Mucosa of gallbladder (tissue), 1 donor: Measurements from ENCODE around the gene TSPAN11. TPM values are rescaled to one million over a fixed set of nuclear protein-coding genes. Genes with fewer than 3 reads are reported as not detected.

Experiments
- DNase-seq: peaks from one replicate; pipeline ENCODE4 v3.0.0-alpha.2; 2020; ENCODE audit warnings: low spot score
- total RNA-seq: library from RNA; stranded (reverse); gene quantifications from one replicate; pipeline ENCODE4 v1.2.1, GENCODE V29; 2021
- donor health status: DM: no; HTN: no; CAD: no.

Gene TSPAN11
- total RNA-seq, 1 donor from 2014 or later = 6.7 TPM

DNA sequence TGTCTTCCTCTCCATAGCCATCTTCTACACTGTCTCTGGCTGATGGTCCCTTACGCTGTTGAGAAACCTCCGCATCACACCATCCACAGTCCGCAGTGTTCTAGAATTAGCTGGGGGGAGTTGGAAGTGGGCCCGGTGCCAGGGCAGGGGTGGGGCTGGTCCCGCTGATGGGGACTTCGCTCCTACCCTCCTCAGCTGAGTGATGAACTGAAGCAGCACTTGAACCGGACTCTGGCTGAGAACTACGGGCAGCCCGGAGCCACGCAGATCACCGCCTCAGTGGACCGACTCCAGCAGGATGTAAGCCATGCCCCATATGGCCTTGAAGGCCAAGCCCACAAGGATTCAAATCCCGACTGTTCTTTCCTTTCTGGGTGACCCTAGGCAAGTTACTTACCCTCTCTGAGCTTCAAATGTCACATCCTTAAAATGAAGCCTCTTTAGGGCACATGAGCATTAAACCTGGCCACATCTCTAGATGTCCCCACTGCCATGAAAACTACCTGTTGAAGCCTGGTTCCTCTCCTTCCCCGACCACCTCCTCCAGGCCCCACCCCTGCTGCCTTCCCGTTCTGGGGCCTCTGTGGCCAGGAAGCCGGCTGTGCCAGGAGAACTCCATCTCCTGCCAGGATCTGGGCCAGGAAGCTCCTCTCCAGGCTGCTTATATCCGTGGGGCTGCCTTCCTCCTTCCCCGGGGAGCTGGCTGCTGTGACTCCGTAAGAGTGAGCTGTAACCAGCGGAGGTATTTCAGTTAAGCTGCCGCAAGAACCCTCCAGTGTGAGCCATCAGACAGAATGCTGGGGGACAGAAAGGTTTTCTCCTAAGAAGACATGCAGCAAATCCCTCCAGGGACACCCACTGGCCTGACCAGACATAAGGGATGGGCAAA lies 53.1 kb downstream of the TSPAN11 start:
- DNase-seq = no peak

DNA sequence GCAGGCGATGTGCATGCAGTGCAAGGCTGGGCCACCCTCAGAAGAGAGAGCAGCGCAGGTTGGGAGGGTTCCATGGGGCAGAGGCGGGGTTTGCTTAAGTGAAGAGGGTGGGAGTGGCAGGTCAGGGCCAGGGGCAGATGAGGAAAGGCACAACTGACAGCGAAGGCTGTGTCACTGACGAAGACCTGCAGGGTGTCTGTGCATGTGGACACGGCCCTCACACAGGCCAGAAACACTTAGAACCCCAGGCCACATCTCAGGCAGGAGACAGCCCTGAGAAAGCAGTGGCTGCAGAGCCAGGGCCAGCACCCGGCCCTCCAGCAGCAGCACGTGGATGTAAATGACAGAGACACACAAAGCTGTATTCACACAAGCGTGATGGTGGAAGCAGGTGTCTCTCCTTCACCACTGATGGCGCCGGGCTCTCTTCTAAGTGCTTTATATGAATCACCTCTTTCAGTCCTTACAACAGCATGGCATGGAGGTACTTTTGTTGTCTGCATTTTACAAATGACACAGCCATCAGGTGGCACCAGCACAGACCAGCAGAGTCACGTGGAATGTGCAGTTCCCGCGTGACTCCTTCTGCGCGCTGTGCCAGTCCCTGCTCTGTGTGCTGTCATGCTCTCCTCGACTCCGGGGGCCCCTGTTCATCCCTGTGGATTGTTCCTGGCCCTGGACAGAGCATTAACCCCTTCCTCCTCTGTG lies 54.6 kb downstream of the TSPAN11 start:
- no peak for DNase-seq

DNA sequence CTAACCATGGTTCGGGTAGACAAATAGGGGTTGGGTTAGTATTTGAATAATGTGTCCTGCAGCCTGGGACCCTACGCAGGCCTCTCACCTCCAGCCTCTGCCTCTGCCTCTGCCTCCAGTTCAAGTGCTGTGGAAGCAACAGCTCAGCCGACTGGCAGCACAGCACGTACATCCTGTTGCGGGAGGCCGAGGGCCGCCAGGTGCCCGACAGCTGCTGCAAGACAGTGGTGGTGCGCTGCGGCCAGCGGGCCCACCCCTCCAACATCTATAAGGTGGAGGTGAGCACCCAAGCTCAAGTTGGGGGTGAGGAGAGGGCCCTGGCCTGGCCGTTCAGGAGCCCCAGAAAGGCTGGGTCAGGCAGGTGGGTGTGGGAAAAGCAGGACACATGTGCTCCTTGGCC lies 55.9 kb downstream of the TSPAN11 start:
- DNase-seq = no peak

DNA sequence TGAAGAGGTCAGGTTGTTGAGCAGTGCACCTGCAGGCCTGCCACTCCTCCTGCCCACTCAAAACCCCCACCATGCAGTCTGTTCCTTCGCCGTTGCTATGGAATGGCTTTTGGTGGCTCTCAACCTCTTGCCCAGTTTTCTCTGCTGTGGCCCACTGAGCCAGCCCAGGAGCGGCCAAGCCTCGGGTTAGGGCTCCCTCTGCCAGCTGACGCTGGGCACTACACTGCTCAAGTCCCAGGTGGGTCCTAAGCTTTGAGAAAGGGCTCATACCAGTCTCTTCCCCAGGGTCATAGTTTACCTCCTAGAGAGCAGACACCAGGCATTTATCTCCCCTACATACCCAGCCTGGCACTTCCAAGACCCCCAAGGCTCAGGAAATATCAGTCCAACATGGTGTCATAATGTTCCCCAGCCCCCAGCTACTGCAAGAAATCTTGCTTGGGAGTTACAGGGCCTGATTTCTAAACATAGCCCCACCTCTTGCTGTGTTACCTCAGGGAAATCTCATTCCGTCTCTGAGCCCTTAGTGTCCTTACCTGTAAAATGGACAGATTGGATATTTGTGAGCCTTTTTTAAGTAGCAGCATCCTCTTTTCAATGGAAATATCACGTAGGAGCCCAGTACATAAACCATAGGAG lies 59.4 kb downstream of the TSPAN11 start:
- DNase-seq = peak; percentile 44

DNA sequence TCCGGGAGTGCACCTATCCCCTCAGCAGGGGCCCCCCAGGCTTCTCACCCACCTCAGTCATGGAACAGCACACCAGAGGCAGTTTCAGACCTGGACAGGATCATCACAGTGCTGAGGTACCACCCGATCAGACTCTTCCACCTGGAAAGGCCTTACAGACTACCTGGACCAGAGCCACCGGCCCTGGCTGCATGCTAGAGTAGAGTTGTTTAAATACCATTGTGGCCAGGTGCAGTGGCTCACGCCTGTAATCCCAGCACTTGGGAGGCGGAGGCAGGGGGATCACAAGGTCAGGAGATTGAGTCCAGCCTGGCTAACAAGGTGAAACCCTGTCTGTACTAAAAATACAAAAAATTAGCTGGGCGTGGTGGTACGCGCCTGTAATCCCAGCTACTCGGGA lies 61.5 kb downstream of the TSPAN11 start:
- no peak for DNase-seq

DNA sequence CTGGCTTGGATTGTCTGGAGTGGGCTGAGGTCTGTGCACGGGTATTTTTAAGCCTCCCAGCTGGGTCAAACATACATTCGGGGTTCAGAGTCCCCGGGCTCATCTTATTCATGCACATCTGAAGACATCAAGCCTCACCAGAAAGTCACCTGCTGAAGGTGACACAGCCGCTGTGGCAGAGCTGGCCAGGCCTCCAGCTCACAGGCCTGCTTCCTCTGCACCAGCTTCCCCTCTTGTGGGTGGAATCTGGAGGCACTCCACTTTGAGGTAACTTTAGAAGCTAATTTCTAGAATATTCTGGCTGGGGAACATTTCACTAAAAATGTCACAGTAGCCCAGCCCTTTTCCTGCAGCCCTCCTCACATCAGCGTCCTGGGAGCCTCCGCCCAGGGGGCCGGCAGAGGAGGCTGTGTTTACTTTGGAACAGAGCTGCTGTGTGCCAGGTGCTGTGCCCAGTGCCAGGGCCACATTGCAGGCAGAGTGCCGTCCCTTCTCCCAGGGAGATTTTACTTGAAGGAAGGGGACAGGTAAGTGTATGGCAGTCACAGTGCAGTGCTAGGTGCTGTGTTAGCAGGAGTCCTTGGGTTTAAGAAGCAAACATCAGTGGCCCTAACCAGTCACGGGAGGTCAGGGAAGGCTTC lies 62.2 kb downstream of the TSPAN11 start:
- DNase-seq = no peak

DNA sequence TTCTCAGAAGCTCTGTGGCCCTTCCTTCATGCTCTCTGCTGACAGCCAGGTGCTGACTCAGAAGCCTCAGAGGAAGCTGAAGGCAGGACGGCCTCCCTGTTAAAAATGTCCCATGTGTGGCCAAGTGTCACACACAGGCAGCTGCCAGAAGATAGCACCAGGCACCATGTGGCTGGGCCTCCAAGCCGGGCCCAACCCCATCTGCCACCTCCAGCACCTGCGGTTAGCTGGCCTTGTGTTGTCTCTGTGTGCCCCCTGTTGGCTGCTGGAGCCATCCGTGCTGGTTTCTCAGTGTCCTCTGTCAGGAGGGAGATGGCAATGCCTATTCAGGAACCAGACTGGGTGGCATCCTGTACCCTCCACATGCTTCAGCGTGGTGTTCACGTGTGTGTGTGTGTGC lies 63.2 kb downstream of the TSPAN11 start:
- peak; percentile 19 for DNase-seq

DNA sequence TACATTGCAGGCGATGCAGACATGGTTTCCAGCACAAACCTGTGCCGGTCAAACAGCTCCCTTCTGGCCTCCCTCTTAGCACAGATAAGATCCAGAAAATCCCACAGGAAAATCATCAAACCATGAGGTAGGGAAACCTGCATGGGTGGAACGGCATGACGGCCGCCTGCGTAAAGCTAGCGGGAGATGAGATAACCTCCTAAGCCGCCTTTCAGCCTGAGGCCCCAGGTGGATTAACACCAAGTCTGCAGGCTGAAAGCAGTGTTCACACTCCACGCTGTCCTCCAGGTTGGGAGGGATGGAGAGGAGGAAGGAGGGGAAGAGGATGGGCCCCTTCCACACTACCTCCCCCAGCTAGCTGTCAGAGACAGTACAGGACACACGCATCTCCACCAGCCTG lies 63.8 kb downstream of the TSPAN11 start:
- no peak for DNase-seq

DNA sequence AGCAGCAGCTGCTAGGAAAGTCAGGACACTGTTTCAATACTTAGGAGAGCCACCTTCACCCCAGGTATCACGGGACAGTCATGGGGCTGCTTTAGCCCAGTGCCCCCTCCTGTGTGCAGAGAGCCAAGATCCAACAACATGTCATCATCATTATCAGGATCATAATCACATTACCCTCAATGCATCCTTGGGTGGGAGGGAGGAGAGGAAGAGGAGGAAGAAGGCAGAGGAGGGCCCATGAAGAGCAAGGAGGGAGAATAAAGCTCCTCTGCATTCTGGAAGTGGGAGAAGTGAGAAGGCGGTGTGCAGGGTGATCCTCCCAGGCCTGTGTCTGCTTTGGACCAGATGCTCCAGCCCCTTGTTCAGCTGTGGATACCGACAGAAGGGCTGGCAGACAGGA lies 64.2 kb downstream of the TSPAN11 start:
- DNase-seq = no peak

DNA sequence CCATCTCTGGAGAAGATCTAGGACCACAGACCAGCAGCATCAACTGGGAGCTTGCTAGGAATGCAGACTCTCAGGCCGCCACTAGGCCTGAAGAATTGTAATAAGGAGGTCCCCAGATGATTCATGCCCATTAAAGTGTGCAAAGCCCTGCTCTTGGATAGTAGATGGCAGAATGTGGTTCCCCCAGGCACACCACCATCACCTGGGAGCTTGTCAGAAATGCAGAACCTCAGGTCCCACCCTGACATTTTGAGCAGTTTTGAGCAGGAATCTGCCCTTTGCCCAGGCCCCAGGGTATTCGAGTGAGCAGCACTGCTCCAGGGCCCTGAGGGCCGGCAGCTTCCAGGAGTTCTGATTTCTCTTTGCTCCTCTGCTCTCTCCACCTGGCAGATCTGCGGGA lies 64.9 kb downstream of the TSPAN11 start:
- no peak for DNase-seq

DNA sequence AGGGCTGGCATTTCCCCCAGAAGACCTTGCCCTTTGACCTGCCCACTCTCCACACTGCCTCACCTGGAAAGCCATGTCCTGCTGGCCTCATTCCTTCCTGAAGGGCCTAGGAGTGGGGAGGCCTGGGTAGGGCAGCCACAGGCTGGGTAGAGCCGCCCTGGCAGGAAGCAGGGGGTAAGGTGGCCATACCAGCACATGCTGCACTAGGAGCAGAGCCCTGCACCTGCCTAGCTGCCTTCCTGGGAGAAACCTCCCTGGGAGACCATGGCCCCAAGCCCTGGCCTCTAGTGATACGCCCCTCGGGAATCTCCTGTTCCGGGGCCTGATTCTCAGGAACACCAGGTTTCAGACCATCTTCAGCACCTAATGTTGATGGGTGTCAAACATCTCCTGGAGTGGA lies 65.8 kb downstream of the TSPAN11 start:
- no peak for DNase-seq

DNA sequence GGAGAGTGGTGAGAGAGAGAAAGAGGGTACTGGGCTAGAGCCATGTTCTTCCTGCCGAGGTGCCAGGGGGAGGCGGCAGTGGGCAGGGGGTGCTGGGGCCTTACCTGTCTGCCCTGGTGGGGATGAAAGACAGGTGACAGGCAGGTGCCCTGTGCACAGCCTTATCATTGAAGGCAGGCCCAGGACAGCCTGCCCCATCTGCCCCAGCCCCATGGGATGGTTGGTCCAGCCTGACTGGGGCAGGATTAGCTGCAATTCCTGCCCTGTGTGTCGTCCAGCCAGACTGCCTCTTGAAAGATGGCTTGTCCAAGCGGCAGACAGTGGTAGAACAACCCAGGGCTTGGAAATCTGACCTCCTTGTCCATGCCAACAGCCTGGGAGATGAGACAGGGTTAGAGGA lies 67.2 kb downstream of the TSPAN11 start:
- no peak for DNase-seq

DNA sequence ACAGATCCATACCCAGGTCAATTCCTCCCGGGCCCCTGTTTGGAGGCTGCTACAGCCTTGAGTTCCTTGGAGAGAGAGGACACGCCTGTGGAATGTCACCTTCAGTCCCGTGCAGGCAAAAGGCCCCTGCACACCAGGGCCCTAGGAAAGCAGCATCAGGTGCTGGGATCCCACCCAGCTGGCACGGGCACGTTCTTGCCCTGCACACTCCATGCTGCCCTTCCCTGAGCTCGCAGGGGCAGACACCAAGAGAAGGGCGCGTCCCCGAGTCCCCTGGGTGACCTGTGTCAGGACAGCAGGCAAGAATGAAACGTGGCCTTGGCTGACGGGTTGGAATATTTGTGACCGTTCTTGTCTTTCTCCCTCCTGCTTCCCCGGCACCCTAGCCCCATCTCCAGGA lies 67.7 kb downstream of the TSPAN11 start:
- no peak for DNase-seq

DNA sequence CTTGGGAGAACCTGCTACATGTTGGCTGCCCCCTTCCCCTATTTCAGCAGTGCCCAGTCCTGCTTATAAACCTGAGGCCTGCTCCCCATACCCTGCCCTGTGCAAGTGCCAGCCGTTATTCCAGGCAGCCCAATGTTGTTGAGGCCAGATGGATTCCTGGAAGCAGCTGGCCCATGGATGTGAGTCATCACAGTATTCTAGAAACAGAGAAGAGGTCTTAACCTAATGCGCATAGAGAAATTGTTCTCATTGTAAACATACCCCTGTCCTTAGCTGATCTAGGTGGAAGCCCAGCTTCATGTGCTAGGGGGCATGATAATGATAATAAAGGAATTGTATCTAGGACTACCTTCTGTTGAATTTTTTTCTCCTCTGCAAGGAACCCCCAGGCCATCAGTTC lies 69.7 kb downstream of the TSPAN11 start:
- no peak for DNase-seq

DNA sequence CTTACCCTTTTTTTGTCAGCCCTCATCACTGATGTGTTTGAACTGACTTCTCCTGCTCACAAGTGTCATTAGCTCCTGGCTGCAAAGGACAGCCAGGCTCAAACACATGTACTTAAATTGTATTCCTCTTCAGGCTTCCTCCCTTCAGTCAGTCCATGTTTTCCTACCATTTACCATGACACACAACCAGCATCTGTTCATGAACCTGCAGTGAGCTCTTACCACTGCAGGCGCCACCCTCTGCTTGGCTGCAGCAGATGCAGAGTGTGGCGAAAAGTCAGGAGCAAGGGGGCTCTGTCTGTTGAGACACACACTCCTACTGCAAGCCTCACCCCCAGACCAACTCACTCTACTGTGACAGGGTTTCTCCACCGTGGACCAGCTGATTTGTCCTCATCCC lies 70.2 kb downstream of the TSPAN11 start:
- no peak for DNase-seq

DNA sequence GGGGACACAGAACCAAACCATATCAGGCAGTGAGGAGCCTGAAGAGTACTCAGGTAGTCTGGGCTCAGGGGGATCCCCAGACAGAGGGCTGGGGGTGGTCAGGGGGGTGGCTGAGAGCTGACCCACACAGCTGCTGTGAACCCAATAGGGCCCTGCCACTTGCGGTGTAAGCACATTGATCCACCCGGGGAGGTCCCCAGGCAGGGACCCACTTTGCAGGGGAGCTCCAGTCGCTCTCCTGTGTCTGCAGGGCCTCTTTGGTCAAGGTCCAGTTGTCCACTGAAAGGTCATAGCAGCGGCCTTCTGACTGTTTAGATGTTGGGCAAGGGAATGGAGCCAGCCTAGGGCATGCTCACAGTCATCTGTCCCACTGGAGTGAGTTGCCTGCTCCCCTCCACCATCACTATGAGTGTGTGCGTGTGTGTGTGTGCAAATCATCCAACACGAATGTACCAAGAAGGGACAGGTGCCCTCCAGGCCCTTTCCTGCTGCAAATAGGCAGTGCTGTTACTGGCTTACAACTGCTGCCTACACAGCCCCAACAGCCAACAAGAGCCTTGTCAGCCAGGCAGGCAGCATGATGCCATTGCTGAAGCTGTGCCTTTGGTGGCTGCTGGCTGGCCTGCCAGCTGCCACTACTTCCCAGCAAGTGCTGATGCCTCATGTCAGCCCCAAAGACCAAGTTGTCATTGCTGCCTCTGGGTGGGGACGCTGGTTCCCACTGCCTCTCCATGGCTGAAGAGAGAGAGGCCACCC lies 71.3 kb downstream of the TSPAN11 start:
- DNase-seq = no peak

DNA sequence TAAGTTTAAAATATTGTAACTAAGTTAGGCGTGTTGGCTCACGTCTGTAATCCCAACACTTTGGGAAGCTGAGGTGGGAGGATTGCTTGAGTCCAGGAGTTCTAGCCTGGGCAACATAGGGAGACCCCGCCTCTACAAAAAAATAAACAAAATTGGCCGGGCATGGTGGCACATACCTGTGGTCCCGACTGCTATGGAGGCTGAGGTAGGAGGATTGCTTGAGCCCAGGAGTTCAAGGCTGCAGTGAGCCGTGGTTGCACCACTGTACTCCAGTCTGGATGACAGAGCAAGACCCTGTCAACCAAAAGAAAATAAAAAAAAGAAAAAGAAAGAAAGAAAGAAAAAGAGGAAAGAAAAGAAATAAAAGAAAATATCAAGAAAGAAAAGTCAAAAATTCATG lies 72.5 kb downstream of the TSPAN11 start:
- no peak for DNase-seq

DNA sequence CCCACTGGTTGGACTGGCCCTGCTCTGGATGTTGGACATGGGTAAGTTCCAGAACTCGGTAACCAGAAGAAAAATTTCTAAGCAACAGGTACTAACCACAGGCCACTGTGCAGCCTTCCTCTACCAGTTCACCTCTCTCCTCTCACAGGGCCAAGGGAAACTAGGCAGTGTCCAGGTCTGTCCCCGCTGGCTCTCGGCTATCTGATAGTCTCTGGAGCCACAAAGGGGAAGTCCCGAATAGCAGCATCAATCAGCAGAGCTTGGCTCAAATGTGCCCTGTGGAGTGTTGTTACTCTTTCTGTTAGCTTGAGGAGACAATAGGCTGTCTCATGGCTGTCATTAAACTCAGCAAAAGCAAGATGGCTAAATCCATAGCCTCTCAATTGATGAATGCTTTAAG lies 73.2 kb downstream of the TSPAN11 start:
- no peak for DNase-seq

DNA sequence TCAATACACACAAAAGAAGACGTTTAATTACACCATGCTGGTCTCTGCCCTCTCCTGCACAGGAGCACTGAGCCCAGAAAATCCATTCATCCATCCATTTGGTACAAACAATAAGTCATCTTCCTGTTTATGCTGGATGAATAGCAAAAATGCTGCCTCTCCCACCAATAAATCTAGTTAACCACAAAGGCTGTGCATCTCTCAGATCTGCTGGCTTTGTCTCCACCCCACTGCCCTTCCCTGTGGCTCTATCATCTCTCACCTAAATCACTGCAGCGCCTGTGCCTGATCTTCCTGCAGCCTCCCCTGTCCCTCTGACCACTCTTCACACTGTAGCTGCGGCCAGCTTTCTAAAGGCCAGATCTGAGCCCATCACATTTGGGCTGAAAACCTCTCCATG lies 74.2 kb downstream of the TSPAN11 start:
- DNase-seq = no peak

DNA sequence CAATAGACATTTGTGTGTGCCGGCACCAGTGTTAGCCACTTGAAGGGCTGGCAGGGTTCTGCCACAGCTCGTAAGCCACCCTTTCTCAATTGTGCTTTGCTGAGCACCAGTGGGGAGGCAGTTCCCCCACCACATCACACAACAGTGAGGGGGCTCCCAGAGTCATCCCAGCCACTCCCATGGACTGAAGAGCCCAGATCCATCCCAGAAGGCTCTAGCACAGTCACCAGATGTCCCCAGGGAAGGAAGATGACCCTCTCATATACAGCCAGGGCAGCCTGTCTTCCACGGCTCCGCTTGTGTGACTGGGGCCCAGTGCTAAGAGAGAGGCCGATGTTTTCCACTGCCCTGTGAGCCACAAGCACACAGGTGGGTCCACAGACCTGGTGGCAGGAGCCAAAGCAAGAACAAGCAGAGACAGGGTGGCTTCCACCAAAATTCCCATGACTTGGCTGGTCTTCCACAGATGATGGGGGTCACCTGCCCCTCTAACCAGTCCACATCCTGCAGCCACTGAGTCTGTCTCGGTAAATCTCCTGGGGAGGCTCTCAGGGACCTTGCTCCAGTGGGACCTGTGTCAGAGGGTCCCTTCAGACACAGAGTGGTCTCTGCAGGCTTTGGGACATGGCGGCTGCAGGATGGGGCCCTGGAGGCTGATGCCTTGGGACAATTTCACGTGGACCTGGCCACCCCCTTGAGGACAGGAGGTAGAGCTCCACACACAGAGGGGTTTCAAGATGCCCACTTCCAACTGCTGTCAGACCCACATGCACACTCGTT lies 75.2 kb downstream of the TSPAN11 start:
- no peak for DNase-seq

DNA sequence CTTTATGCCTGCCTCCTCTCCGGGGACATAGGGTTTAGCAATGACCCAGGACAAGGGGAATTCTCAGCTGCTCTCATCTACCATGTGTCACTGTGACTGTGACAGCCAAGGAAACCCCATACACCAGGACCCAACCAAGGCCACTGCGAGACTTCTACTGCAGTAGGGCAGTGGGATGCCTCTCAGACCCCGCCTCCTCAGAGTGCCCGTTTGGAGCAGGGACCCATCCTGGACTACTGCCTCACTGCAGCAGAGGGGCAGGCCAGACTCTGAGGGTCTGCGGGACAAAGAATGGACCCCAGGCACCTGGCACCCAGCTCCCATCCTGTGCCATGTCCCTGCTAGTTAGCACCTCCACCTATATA lies 75.8 kb downstream of the TSPAN11 start:
- DNase-seq = no peak
